Upper lobe of left lung (tissue), 4 donors: Measurements from ENCODE around the gene CNRIP1.

Experiments
- POLR2A ChIP-seq, 4 donors: fragments of 450-650 bp; IDR thresholded peaks; one replicate each; pipeline ENCODE4 v1.5.1; 2016 to 2017; ENCODE audit warnings: antibody characterized with exemption in 4 of 4, mild to moderate bottlenecking in 2 of 4
- POLR2AphosphoS5 ChIP-seq, 2 donors: sonication (generic); formaldehyde crosslinking; IDR thresholded peaks; one replicate each; pipeline ENCODE4 v1.5.1; 2017; ENCODE audit warnings: antibody characterized with exemption in 2 of 2
- TF ChIP-seq, protein P1 (sequence below), 6 experiments: fragments of 450-650 bp in 4 of 6; fragments of 200-600 bp in 2 of 6; sonication (generic) in 2 of 6; IDR thresholded peaks; one replicate each; pipeline ENCODE4 v1.5.1; 2016 to 2019; ENCODE audit warnings: antibody characterized with exemption in 6 of 6

DNA sequence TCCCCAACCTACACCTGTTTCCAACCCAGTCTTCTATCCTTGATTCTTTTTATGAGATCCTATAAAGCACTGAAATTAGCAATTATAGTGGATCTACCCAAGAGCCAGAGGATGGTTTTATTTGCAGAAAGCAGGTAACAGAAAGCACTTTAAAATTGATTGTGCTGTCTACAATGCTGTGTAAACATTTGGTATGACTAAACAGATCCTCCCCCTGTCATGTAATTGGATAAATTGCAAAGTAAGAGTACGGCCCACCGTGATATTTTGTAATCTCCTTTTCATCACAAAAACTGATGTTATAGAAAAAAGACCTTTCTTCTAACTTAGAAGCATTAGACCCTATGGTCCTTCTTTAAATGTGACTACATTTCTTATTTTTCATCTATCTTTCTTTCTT, 56.1 kb downstream of the CNRIP1 start:
- no peak for TF ChIP-seq POLR2A (IDR thresholded peaks at IDR 0.05)
- TF ChIP-seq, protein P1, sequence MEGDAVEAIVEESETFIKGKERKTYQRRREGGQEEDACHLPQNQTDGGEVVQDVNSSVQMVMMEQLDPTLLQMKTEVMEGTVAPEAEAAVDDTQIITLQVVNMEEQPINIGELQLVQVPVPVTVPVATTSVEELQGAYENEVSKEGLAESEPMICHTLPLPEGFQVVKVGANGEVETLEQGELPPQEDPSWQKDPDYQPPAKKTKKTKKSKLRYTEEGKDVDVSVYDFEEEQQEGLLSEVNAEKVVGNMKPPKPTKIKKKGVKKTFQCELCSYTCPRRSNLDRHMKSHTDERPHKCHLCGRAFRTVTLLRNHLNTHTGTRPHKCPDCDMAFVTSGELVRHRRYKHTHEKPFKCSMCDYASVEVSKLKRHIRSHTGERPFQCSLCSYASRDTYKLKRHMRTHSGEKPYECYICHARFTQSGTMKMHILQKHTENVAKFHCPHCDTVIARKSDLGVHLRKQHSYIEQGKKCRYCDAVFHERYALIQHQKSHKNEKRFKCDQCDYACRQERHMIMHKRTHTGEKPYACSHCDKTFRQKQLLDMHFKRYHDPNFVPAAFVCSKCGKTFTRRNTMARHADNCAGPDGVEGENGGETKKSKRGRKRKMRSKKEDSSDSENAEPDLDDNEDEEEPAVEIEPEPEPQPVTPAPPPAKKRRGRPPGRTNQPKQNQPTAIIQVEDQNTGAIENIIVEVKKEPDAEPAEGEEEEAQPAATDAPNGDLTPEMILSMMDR (IDR thresholded peaks at IDR 0.05), result no peak
- no peak for TF ChIP-seq POLR2AphosphoS5 (IDR thresholded peaks at IDR 0.05)
